ENCODE results near the gene AIF1L.

Gene AIF1L

GRCh38 chr9:131096269-131097125 is at the start of gene AIF1L:
TSS of gene AIF1L (plus strand) at chr9:131096531. CDS start at chr9:131096630, 99 bp downstream.
- peak within 1 kb of the TSS; percentile 84 for H3K27ac ChIP-seq
- peak; percentile 17; the same call in 1 of the 2 replicates for TF ChIP-seq CTCF (conservative IDR thresholded peaks at IDR 0.05)

- H3K27ac ChIP-seq: no peak overlapping the region
- TF ChIP-seq CTCF (conservative IDR thresholded peaks at IDR 0.05): peak; percentile 97
Observed at GRCh38 chr9:131046581-131047202, 49.6 kb upstream of the AIF1L start.

- TF ChIP-seq CTCF (conservative IDR thresholded peaks at IDR 0.05): no peak
- H3K27ac ChIP-seq: no peak overlapping the region
Observed at GRCh38 chr9:131048332-131048731, 48.0 kb upstream of the AIF1L start.

- no peak for TF ChIP-seq CTCF (conservative IDR thresholded peaks at IDR 0.05)
- H3K27ac ChIP-seq: no peak overlapping the region
Observed at GRCh38 chr9:131048820-131049219, 47.5 kb upstream of the AIF1L start.

- TF ChIP-seq CTCF (conservative IDR thresholded peaks at IDR 0.05): no peak
- H3K27ac ChIP-seq: no peak overlapping the region
Observed at GRCh38 chr9:131049829-131050715, 46.3 kb upstream of the AIF1L start.

- H3K27ac ChIP-seq: no peak overlapping the region
- no peak for TF ChIP-seq CTCF (conservative IDR thresholded peaks at IDR 0.05)
Observed at GRCh38 chr9:131050831-131051230, 45.5 kb upstream of the AIF1L start.

Data from VCaP (cell line).